Stimulated activated CD4-positive, alpha-beta T cell treated with anti-CD3 and anti-CD28 coated beads, Interleukin-2, amount 100 ng/mL, for 48 hours (primary cell): Measurements from ENCODE around the gene HOXA9.

ENCODE experiments used
- DNase-seq, 2 donors: peaks; one replicate each; pipeline ENCODE4 v3.0.0-alpha.2; 2020

Gene HOXA9

DNA sequence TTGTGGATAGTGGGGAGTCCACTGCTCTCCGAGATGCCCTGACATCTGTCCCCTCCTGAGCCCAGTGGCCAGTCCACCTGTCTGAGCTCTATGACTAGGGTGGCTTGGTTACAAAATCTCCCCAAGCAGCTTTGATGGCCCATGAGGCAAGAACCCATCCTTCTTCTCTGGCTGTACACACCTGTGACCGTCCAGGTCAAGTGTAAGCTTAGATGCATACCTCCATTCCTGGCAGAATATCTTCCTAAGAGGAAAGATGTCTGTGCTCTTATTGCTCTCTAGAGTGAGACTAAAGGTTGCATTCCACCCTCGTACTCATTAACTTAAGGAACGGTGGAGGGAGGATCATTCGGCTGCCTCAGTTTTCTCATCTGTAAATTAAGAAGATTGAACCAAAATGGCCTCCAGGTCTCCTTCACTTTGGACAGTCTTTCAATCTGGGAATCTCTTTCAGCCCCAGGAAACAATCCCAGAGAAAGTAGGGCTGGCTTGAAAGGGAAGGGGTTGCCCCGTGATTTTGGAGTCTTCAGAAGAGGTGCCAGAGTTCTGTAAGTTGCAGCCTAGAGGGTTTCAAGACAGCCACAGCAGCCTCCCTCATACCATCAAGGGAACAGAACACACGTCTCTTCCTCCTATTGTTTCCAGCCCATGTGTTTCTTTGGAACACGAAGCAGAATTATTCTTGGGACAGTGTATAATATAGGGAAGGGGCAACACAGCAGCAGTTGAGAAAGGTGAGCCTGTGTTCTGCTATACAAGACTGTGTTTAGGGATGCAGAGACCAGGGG is 40.2 kb downstream of the HOXA9 start:
- DNase-seq, result no peak

DNA sequence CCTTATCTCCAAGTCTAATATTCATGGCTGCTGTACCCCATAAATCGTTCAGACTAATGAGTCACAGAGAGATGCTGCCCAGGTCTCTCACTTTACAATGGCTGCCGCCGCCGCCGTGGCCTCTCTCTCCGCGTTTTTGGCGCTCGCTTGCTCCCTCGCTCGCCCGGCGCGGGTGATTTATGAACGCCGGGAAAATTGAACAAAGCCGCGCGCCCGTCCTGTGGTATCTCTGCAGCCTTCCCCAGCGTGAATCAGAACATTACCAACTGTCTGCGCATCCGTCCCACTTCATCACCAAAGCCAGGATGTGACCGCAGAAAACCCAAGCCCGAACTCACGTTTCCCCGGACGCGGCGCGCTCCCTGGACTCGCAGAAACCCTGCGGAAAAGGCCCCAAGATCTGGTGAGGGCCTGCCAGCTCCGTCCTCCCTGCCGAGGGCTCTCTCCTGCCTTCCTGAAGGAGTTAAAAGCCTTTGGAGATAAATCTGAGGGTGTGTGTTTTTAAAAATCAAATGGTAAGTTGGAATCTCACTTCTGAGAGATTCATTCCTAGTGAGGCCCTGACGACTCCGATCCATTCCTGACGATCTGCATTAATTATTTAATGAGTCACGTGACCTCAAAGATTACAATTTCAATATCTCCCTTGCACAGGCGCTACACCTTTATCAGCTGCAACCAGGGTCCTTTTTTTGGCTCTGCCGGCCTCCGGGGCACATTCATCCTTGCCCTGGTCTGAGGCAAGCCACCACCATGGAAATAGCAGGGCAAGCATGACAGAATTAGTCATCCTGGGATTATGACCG is 41.0 kb downstream of the HOXA9 start:
- DNase-seq, result no peak

DNA sequence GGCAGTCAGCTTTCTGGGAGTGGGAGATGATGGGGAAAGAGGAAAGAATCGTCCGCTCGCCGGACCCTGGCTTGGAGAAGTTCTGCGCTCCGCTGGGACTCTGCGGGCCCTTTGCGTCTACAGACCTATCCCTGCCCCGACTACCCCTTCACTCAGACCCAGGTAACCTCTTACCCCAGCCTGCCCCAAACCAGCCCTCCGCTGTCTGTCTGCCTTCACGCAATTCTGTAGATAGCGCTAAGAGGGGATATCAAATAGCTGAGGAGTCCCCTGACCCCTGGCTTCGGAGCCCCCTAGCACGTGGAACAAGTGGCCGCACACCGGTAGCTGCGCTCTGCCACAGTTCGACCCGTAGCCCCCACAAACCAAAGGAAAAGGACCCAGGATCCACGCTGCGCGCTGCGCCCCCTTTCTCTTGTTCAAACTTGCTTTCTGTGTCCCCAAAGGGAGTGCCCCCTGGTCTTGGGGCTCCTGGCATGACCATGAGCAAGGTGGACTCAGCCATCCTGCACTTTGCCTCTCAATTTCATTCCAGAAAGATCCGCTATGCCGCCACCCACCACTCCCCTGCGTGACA is 41.8 kb downstream of the HOXA9 start:
- DNase-seq, result no peak

DNA sequence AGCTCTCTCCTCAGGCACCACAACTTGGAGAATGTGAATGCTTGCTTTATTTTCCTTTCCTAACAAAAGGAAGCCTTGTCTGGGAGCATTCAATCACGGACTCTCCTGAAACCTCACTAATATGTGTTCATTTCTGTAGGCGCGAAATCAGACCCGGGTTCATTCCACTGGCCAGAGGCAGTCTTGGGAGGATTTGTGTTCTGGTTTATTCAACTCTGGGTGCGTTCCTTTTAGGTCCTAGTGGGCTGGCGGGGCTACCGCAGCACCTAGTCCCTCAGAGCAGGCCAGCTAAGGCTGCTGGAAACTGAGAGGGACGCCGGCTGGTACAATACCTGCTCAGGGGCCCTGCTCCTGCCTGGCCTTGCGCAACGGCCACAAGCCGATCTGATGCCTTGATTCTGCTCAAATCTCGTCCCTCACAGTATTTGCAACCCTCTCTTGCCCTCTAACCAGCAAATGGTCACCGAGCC is 42.3 kb downstream of the HOXA9 start:
- DNase-seq, result no peak

DNA sequence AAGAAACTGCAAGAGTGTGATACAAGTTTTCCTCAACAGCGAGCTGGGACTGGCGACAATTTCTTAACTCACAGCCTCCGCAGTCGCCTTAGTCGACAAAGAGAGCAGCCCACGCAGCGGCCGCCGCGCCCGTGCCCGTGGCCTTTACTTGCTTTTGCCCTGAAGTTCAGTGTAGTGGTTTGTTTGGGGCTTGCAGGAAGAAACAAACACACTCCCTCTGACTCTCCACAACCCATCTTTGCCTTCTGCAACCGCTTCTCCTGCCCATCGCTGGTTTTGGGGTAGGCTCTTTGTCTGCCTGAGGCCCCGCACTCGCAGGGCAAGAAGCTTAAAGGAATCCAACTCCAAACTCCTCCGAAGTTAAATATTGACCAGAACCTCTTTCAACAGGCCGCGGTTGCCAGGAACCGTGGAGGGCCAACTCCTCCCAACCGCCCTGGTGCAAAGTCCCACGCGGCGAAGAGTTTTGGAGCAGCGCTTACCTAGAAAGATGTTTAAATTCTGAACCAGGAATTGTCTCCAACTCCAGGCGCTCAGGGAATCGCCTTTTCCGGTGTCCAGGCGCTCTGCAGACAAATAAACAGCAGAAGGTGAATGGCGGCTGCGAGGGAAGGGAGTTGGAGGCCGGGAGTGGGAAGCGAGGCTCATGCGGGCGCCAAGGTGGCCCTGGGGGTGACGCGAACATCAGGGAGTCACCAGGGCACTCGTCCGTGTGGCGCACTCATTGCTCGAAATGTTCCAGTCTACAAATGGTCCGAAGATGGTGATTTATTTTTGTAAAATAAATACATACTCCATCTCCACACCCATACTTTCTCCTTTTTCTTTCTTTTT is 43.0 kb downstream of the HOXA9 start:
- DNase-seq, result no peak

DNA sequence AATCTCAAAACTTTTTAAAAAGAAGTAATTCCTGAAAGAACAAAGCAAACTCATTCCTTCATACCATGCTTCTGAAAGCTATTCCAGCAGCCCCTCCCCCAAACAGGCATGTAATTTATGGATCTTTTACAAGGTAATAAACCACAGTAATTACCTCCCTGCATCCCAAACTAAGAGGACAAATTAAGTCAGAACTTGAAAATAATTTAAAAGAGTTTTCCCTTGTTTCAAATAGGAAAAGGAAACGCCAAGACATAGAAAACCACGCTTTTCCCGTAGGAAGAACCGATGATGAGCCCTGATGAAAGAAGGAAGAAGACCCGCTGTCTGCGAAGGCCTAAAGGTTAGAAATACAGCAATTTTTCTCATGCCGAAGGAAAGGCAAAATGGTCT is 43.7 kb downstream of the HOXA9 start:
- no peak for DNase-seq

DNA sequence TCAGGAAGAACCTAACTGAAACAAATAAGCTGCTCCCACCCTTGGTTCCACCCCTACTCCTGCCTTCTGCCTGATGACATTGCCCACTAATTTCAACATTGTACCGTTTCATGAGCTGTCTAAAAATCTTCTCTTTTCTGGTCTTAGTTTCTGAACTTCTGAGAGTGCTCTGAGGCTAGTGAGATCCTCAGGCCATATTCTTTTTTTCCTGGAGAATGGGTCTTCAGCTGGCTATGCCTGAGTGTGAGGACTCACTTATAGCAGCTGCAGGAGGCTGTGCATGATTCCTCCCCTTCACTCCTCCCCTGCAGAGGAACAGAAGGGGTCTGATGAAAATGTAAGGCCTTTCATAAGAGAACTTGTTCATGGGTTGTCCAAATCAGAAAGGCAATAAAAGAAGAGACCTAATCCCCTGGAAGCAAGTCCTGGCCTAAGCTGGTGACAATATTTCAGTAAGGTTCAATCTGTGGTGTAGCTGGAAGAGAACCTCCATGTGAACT is 45.9 kb downstream of the HOXA9 start:
- no peak for DNase-seq

DNA sequence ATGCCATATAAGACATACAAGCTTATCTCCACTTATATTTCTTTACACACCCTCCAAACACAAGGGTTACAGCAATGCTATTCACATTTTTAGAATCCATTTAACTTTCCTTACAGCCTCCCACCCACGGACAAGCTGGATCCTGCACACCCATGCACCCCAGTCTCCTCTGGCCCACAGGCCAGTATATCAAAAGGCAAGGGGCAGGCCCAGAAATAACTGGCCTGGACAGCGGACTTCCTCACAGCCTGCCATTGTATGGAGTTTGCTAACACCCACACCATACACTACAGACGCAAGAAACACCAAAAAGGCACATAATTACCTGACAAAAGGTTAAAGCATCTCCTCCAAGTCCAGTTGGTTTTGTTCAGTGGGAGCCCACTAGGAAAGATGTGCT is 46.8 kb downstream of the HOXA9 start:
- no peak for DNase-seq

DNA sequence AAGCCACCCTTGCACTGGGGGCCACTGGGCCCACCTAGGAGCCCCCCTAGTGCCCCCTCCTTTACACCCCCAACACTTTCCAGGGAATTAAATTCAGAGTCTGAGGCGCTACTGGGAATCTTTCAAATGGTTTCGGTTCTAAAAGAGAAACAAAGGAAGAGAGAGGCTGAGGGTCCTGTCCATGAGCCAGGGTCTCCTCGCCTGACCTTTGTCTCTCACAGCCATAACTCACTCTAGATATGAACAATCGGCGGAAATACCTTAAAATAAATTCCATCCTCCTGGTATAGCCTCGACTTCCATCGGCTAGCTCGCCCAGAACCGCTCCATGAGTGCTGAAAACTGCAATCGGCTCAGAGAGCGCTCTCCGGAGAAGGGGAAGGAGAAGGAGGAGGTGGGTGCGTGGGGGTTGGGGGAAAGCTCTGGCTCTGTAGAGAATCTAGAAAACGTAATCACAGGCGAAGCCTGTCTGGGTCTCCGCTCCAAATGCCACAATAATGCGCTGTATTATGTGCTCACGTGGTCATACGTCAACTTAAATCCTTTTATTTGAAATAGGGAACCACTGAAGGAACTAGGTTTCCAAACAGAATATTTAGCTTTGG is 47.3 kb downstream of the HOXA9 start:
- no peak for DNase-seq

DNA sequence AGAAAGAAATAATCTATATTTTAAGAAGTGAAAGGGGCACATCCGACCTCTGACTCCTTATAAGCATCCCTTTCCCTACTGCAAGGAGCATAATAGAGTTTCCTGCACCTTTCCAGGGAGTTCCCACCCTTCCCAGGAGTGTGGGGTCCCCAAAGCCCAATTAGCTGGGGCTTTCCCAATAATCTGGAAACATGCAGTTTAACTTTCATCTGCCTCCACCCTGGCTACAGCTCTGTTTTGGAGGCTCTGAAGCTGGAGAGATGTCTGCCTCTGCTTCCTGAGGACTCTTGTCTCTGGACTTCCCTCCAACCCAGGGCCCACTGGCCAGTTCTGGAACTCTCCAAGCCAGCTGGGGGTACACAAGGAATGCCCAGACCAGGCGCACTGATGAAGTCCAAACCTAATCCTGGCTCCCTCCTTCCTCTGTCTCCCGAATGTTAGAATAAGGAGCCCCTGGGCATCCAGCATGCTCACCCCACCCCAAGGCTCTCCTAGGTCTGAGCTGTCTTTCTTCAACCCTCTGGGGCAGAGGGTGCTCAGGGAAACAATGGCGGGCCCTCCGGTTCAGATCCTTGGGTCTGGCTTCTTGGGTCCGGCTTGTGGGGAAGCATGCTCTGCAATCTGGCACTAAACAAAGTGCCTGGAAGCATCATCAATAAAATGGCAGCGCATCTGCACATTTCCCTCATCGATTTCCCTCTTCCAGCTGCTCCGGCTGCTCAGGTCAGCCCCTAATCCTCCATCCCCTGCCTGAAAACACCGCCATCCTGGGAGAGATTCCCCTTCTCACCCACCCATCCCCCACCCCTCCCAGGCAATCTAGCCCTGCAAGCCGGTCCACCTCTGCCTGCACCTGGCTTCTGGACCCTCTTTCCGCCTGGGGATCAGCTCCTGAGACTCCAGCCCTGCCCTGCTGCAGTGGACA is 48.1 kb downstream of the HOXA9 start:
- DNase-seq, result no peak

DNA sequence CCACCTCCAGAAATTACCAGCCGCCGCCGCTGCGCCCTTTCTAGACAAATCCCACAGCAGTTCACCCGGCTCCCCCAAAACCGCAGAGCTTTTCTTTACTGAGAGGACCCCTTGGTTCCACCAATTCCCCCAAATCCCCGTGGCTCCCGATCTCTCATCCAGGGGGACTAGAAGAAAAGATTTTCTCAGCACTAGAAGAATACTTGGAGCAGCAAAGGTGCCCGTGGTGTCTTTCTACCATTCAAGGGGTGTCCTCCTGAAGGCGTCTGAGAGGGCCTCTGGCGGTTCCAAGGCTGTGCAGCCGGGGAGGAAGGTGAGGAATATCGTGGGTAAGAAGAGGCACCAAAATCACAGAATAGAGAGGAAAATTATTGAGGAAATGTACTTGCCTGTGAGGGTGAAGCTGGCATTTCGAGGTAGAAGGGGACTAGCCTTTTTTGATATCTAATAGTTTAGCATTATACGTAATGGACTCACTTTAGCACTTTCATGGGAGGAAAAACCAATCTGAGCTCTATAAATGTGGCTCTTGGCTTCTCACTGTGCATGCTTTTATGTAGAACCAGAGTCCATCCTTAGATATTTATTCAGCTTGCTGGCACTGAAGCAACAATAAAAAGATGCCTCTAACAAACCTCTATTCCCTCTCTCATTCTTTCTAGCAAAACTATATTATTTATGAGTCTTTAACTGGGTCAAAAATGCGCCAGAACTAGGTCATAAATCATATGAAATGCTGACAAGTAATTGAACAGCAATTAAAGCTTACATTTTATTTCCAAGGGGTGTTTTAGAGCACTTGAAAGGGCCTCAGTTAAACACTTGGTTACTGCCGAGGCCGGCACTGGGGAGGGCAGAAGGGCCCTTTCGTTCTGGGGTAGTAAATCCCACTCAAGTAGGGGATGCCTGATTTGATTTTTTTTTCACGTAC is 49.0 kb downstream of the HOXA9 start:
- no peak for DNase-seq

DNA sequence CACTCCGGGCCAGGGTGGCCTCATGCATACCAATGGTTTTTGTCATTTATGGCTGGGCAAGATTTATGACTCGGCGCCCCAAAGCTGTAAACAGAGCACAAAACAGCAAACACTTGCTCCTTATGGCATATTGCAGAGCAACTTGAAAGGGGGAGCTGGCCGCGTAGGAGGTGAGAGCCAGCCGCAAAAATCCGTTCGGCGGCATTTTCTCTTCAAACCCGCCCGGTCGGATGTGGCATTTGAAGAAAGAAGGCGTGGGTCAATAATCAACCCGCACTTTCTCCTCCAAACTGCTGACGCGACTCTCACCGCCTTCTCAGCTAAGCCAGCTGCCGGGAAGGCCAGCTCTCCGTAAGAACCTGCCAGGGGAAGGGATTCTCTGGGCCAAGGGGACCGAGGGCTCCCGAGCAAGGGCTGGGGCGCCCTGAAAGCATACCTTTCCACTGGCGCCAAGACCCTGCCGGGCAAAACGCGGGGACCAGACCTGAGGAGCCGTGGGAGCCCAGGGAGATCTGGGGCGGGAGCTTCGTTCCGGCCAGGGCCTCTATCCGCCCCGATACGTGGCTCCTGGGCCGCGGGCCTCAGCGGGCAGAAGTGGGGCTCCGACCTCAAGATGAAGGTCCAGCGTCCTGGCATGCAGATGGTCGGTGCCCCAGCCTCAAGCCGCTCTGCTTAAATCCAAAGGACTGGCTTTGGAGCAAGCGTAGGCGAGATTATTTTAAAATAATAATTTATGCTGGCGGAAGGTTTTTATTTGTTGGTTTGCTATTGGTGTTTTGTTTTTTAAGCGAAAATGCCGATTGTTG is 49.9 kb downstream of the HOXA9 start:
- no peak for DNase-seq

DNA sequence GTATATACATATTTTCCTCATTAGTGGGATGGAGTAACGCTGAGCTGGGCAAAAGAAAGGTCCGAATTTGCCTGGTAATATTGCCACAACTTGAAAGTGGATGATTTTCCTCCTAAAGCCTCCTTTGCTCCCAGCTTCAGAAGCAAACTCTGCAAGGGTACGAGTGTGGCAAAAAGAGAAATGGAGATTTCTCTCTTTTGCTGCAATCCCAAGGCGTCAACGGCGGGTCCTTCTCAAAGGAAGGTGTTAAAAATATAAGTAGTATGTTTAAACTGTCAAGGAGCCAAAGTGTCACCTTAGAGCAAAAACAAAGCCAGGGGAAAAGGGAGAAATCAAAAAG is 50.5 kb downstream of the HOXA9 start:
- DNase-seq, result no peak

DNA sequence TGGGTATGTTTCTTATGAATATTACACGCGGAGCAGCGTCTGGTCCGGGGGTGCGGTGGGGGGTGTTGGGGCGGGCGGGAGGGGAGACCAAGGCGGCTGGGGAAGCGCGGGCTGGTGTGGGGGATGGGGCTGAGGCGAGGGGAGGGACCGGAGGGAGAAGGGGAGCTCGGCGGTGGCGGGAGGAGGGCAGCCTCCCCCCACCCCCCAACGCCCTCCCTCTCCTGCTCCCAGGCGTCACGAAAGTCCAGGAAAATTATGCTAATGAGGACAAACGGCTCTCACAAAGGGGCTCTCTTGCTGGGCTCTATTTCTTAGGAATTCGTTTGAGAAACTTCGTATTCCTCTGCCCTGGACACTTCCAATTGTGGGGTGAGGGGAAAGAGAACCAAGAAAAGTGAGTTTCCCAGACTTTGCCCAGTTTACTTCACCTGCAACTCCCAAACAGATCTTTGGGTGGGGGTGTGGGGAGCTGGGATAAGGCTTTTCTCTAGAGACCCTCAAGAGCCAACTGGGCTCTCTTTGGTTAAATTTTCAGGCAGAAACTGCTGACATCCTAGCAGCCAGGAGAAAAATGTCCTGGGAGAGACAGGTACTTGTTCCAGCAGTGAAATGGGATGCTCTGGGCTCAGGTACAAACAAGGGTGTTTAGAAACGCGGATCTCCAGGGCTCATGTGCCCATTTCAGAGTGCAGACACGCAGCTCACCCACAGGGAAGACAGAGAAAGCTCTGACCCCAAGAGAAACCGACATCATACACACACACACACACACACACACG is 51.2 kb downstream of the HOXA9 start:
- DNase-seq, result no peak

DNA sequence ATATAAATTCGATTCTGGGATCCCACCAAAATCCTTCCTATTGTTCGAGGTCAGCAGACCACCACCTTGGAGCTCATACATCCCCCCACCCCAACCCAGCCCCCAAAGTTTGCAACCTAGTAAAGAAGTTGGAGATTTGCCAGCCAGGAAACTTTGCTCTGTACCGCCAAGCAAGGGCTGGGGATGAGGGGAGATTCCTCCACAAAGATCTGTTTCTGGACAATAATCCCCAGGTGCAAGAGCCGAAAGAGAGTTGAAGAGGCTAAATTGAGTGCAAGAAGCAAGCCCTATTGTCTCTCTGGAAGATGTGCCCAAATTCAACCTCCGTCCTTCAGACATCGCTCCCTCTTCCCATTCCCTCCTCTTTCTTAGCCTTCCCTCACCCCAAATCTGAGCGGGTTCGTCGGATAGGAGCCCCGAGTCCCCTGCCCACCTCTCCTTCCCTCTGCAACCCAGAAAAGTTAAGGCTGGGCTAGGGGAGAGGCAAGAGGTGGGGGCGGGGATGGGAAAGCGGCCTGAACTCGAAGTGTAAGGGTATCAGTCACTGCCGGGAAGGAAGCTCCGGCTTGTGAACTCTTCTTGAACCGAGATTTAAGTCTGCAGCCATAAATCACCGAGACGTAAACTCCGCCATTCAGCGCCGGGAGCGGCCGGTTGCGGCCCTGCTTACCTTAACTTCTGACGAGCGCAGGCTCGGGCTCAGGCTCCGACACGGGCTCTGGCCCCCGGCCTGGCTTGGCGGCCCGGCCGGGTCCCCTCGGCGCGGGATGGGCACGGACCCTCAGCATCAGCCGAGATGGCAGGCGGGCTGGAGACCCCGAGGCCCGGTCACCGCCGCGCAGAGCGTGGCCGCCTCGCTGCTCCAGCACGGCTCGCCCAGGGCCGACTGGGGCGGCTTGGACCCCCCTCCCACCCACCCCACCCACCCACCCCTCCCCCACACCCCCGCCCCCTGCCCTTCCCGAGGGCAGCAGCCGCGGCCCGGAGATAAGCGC is 52.1 kb downstream of the HOXA9 start:
- no peak for DNase-seq
